ENCODE data around the gene ABI2.

ABI2 gene

DNA sequence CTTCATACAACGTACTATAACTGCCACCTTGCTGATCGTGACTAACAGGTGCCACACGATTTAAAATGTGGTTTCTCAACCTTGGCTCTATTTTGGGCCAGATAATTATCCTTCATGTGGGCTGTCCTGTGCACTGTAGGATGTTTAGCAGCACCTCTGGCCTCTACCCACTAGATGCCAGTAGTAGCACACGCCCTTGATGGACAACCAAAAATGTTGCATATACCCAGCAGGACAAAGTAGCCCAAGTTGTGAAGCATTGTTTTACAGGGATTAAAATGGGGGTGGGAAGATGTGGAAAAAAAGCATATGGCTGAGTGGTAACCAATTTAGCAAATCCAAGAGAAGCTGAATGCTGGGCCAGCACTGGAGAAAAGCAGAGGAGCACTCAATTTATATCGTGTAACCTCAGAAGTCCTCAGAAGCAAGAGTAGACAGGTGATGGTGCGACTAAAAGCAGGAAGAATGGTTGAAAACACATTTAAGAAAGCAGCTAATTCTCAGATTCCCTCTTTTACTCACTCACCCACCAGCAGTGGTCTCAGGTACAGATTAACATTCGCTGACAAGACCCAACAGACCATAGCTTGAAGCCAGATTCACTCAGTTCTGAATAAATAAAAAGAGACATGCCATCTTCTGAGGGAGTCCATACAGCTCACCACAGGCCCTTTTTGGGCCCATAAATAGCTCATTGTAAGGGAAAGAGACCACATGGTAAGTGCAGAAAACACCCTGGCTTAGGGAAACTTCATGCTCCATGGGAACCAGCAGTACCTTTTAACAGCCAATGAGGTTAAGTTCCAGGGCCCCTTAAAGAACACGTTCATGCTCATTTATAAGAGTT is 156.3 kb downstream of the ABI2 start:
- peak; percentile 65 for DNase-seq (ENCODE audit: low spot score)

DNA sequence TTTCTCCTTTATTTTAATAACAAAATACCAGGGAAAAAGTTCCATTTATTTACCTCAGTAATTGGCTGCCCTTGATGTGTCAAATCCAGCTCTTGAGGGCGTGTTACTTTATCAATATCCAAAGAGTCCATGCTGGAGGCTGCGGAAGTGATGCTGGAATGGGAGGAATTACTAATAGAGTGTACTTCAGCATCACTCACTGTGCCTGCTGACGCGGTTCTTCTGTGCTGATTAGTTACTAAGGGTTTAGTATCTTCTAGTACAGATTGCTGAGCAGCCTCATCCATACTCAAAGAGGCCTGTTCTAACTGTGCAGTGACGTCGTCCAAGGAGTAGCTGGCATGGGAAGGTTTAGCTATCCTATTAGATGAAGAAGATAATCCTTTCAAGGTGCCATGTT is 161.3 kb downstream of the ABI2 start:
- DNase-seq (ENCODE audit: low spot score): no peak

DNA sequence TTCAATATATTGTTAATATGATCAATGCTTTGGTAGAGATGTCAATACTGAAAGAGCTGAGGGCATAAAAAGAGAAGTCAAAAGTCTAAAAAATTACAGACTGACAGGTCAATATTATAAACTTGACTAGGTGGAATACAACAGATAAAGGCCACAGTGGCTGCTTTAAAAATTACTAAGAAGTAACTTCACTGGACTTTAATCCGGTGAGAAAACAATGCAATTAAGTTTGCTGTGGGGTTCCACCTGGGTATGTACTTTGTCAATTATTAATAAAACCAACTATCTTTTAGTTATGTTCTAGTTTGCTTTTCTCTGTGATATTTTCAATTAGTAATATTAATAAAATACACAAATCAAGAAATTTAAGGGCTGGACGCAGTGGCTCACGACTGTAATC is 162.2 kb downstream of the ABI2 start:
- no peak for DNase-seq (ENCODE audit: low spot score)

DNA sequence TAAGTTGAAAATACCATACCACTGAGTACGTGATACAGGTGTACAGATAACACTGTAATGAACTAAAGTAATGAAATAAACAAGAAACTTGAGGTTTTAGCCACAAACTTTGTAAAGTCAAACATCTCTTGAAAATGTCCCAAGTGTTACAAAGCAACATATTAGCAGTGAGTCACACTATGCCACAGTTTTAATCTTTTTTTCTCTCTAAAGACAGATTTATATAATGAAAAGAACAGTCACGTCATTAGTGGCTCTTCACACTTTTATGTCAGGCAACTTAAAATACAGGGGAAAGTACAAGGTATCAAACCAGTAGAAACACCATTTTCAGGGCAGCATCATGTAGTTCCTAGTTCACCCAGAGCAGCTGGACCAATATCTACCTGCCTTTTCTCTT is 164.8 kb downstream of the ABI2 start:
- DNase-seq (ENCODE audit: low spot score): peak; percentile 16
